ENCODE results near the gene HACD2. TPM values are rescaled to one million over a fixed set of nuclear protein-coding genes. Genes with fewer than 3 reads are reported as not detected.
"Not testable (repeated sequence)": the region's sequence is repeated elsewhere in the genome, so short reads cannot be mapped to it uniquely, and the experiment has no call there.

HACD2 gene
- total and polyA plus RNA-seq, 12 donors = 6.8 to 14.1 (median 10.6) TPM

GRCh38 chr3:123618076-123618708 is 33.3 kb upstream of the HACD2 start:
- TF ChIP-seq, protein P1, sequence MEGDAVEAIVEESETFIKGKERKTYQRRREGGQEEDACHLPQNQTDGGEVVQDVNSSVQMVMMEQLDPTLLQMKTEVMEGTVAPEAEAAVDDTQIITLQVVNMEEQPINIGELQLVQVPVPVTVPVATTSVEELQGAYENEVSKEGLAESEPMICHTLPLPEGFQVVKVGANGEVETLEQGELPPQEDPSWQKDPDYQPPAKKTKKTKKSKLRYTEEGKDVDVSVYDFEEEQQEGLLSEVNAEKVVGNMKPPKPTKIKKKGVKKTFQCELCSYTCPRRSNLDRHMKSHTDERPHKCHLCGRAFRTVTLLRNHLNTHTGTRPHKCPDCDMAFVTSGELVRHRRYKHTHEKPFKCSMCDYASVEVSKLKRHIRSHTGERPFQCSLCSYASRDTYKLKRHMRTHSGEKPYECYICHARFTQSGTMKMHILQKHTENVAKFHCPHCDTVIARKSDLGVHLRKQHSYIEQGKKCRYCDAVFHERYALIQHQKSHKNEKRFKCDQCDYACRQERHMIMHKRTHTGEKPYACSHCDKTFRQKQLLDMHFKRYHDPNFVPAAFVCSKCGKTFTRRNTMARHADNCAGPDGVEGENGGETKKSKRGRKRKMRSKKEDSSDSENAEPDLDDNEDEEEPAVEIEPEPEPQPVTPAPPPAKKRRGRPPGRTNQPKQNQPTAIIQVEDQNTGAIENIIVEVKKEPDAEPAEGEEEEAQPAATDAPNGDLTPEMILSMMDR (IDR thresholded peaks at IDR 0.05) = no peak
- peak overlapping the region in 1 of 10 donors; percentile 15 for H3K4me3 ChIP-seq
- peak overlapping the region in 1 of 10 donors; percentile 31 for H3K27ac ChIP-seq
- ATAC-seq (peak in 5 of 8 donors; percentile 6 to 42 (median 30)), DNase-seq (no peak)
- peaks cover 0 to 35% (median 22%) of the 10 kb centered on the region in 9 donors for H3K4me1 ChIP-seq
- 65 to 69% methylated on average over 7 of the region's 7 CpGs for WGBS, 2 donors
- no peaks in the 10 kb centered on the region for H3K27me3 ChIP-seq
- intact Hi-C loops (cut with DNase I) = no loop called here
- no peaks in the 10 kb centered on the region for H3K9me3 ChIP-seq
- H3K36me3 ChIP-seq = peaks cover 0 to 28% (median 0%) of the 10 kb centered on the region in 9 donors

DNA sequence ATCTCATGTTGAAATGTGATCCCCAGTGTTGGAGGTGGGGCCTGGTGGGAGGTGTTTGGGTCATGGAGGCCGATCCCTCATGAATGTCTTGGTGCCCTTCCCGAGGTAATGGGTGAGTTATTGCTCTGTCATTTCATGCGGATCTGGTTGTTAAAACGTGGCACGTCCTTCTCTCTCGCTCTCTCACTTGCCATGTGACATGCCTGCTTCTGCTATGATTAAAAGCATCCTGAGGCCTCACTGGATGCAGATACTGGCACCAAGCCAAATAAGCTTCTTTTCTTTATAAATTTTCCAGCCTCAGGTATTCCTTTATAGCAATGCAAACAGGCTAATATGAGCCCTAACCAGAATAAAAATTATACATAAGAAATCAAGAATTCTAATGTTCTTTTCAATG is 31.7 kb upstream of the HACD2 start:
- TF ChIP-seq, protein P1 (IDR thresholded peaks at IDR 0.05) = no peak
- ATAC-seq = no peak
- H3K4me3 ChIP-seq = no peak overlapping the region
- peaks cover 0 to 35% (median 22%) of the 10 kb centered on the region in 9 donors for H3K4me1 ChIP-seq
- intact Hi-C loops (cut with DNase I) = no loop called here
- no peaks in the 10 kb centered on the region for H3K27me3 ChIP-seq
- 91 to 96% methylated on average over 6 of the region's 6 CpGs for WGBS, 2 donors
- no peak for DNase-seq
- no peaks in the 10 kb centered on the region for H3K9me3 ChIP-seq
- peaks cover 0 to 43% (median 0%) of the 10 kb centered on the region in 9 donors for H3K36me3 ChIP-seq
- no peak overlapping the region for H3K27ac ChIP-seq

DNA sequence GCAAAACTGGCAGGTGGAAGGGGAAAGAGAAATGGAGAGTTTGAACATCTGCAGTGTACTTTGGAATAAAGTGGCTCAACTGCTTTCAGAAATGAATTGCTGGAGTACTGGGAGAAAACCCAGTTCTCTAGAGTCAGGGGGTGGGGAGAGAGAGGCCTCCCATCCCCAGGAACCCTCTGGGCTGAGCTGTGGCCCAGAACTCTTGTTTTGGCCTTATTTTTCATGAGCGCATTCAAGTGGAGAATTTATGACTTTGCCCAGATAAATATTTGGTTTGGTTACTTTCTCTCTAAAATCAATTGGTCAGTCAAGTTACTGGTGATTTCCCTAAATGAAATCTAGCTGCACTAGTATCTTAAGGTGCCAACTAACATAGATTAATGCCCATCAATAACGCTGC is 28.7 kb upstream of the HACD2 start:
- DNase-seq = no peak
- ATAC-seq = no peak
- H3K9me3 ChIP-seq = no peaks in the 10 kb centered on the region
- H3K4me3 ChIP-seq = no peak overlapping the region
- peaks cover 0 to 21% (median 11%) of the 10 kb centered on the region in 9 donors for H3K4me1 ChIP-seq
- WGBS, 2 donors = 94 to 95% methylated on average over 2 of the region's 2 CpGs
- H3K36me3 ChIP-seq = peaks cover 0 to 45% (median 0%) of the 10 kb centered on the region in 9 donors
- H3K27ac ChIP-seq = no peak overlapping the region
- no peaks in the 10 kb centered on the region for H3K27me3 ChIP-seq
- intact Hi-C loops (cut with DNase I) = no loop called here
- TF ChIP-seq, protein P1 (IDR thresholded peaks at IDR 0.05) = no peak

GRCh38 chr3:123611674-123612073 is 26.8 kb upstream of the HACD2 start:
- Histone ChIP-seq H3K36me3 (peaks cover 0 to 42% (median 0%) of the 10 kb centered on the region in 9 donors), H3K4me1 (peaks cover 0 to 14% (median 0%) of the 10 kb centered on the region in 9 donors)
- H3K27me3 ChIP-seq; H3K27ac ChIP-seq; ATAC-seq; intact Hi-C loops (cut with DNase I); H3K9me3 ChIP-seq; DNase-seq; H3K4me3 ChIP-seq: not testable (repeated sequence)
- WGBS, 2 donors = 96 to 97% methylated on average over 7 of the region's 7 CpGs

DNA sequence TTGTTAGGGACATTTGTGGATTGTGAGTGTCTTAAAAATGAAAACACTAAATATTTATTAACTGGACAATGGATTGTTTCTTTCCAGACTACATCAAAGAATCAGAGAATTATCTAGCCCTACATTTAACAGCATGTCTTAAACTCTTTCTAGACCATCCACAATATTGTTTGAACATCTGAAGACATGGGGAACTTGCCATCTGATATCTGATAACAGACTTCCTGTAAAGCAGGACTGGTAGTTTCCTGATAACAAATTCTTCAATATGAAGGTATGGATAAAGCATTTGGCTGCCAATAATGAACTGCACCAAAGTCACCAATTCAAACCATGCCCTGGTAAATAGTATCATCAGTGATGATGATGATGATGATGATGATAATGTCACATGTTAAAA is 26.2 kb upstream of the HACD2 start:
- ATAC-seq (no peak), DNase-seq (no peak)
- Histone ChIP-seq H3K36me3 (peaks cover 0 to 36% (median 0%) of the 10 kb centered on the region in 9 donors), H3K4me1 (peaks cover 0 to 14% (median 0%) of the 10 kb centered on the region in 9 donors), H3K4me3 (no peak overlapping the region), H3K27ac (no peak overlapping the region), H3K27me3 (no peaks in the 10 kb centered on the region), H3K9me3 (no peaks in the 10 kb centered on the region)
- TF ChIP-seq, protein P1 (IDR thresholded peaks at IDR 0.05) = no peak
- intact Hi-C loops (cut with DNase I) = no loop called here
